D721Med (cell line): ENCODE results near the gene MDFIC.

Experiments used
- DNase-seq: peaks from one replicate; pipeline ENCODE4 v3.0.0; 2011; ENCODE audit warnings: low spot score; ENCODE audit not compliant: insufficient read length
- FAIRE-seq: peaks from 2 replicates; lab custom pipeline; 2011; peaks lifted over from hg19 to GRCh38; lab: Jason Lieb, UNC
- CTCF ChIP-seq: IDR thresholded peaks from 2 replicates; pipeline ENCODE4 v1.5.1; 2012; ENCODE audit warnings: mild to moderate bottlenecking, control low read depth; ENCODE audit not compliant: insufficient read depth; ENCODE audit errors: missing control alignments

MDFIC gene

DNA sequence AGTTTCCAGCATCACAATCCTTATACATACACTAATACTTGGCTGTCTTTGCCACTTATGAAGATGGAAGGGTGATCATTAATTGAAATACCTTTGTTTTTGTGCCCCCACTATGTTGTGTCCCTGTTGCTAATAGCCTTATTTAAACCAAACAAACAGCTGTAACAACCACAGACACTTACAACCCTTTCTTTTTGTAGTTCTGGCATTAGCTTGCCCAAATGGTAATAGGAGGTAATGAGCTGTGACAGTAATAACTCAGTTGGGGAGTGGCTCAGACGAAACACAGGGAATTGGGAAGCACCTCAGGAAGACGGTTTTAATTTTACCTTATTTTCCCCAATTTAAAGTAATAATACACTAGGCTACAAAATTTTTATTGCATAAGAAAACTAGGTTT, 83.4 kb downstream of the MDFIC start:
- TF ChIP-seq CTCF = no peak
- no peak for DNase-seq
- FAIRE-seq = no peak

DNA sequence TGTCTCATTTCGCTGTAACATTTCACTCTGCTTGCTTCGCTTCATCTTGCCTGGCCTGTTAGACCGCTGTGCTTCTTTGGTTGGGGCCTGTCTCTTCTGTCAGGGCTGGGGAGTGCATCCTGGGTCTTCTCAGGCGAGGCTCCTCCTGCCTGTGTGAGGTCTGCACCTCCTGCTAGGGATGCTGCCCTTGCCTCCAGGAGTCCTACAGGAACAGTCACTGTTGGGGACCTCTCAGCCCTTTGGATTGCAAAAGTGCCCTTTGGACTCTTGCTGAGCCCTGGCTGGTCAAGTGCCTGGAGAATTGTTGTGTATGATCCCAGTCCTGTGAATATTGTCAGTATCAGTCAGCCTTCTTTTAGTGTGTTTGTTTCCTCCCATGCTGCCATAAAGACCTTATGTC, 84.1 kb downstream of the MDFIC start:
- TF ChIP-seq CTCF = no peak
- no peak for FAIRE-seq
- no peak for DNase-seq

DNA sequence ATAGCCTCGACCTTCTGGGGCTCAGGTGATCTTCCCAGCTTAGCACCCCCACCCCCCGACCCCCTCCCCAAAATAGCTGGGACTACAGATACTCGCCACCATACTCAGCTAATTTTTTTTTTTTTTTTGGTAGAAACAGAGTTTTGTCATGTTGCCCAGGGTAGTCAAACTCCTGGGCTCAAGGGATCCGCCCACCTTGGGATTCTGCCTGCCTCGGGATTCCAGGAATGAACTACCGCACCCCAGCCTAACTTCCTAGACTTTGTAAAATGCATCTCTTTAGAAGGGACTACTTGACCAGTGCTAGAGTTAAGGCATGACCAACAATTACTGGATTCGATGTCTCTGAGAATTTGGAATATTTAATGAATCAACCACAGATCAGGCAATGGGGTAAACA, 85.9 kb downstream of the MDFIC start:
- DNase-seq (no peak), FAIRE-seq (no peak)
- TF ChIP-seq CTCF = no peak

DNA sequence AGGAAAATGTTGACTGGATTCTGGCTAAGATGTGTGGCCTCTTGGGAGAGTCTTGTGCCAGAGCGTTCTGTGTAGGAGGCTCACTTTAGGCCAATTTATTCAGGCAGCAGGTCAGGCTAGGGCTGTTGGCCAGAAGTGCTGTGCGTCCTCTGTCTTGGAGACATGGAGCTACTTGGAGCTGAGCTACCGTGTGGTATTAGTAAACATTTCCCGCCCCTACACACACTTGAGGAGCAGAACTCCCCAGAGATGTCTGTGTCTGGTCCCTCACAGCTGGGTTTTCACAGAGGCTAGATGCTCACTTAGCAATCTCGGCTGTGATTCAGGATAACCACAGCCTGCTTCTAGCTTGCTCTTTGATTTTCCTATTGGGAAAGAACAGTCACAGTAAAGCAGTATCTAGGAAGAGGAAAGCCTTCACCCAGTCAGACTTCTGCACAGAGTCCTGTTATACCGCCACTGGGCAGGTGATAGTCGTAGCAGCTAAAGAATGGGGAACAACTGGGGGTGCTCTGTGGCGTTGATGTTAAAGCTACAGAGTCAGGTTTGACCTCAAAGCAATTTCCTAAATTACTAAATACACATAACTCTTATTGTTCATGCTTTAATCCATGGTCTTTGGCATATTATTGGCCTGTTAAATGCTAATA, 86.7 kb downstream of the MDFIC start:
- no peak for DNase-seq

DNA sequence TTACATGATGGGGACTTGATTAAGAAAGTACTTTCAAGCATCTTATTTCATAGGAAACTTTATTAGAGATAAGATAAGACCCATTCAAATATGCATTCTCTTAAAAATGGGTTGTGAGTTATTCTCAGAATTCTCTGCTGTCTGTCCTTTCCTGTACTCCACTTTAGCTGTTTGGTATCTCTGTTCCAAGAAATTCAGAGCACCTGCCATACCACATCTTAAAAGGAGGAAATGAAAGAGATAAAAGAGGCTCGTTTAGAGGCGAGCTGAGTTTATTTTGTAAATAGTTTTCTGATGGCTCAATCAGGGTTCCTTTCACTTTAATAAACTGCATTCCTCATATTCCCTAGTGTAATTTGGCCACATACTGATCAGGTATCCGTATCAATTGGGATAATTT, 87.2 kb downstream of the MDFIC start:
- DNase-seq (no peak), FAIRE-seq (no peak)
- TF ChIP-seq CTCF = no peak

More for the DNA sequence above, 86.7 kb downstream of the MDFIC start:
- TF ChIP-seq CTCF = no peak
- no peak for FAIRE-seq

GRCh38 chr7:115009736-115010440, 88.0 kb downstream of the MDFIC start:
- TF ChIP-seq CTCF = no peak
- DNase-seq (no peak), FAIRE-seq (no peak)

DNA sequence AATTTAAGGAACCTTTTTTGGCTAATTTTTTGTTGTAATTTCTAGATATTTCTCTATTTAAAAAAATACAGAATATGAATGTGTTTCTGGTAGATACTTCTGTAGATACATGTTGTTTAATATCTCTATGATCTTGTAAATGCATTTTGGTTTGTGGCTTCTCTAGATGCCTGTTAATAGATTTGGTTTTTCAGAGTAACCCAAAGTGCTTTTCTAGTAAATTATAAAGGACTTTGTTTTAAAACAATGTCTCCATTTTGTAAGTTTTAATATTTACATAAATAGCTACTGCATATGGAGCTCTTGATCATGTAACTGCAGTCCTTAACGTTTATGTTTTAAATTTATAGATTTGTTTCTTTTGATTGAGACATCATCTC, 88.5 kb downstream of the MDFIC start:
- no peak for DNase-seq
- TF ChIP-seq CTCF = no peak
- no peak for FAIRE-seq
